HEK293 (cell line): ENCODE results near the gene PCSK5.

Experiments
- CTCF ChIA-PET: fragments of 350-600 bp; formaldehyde crosslinking; extraction: SDS; loops from one replicate; lab custom pipeline; 2021; ENCODE audit warnings: antibody characterized with exemption; lab: Yijun Ruan, JAX
- POLR2A ChIA-PET: fragments of 300-600 bp; formaldehyde crosslinking; extraction: SDS; loops from one replicate; lab custom pipeline; 2020; ENCODE audit warnings: antibody characterized with exemption, inconsistent platforms; lab: Yijun Ruan, JAX
- H3K27ac ChIP-seq: fragments of 200-500 bp; sonication (Bioruptor generic); 2 replicates; pipeline ENCODE4 v1.5.1; 2014; ENCODE audit warnings: low read depth, low read length, control low read depth, inconsistent platforms; ENCODE audit errors: extremely low read depth
- H3K36me3 ChIP-seq, 2 experiments: fragments of 200-500 bp in 1 of 2; sonication (Bioruptor generic) in 1 of 2; 1 replicate in 1 of 2; 2 replicates in 1 of 2; pipeline ENCODE4 v1.5.1; 2014 to 2017; ENCODE audit warnings: inconsistent platforms in 2 of 2, low read length in 2 of 2; ENCODE audit not compliant: control insufficient read depth in 2 of 2, insufficient read depth in 1 of 2
- H3K4me1 ChIP-seq: fragments of 200-500 bp; sonication (Bioruptor generic); 2 replicates; pipeline ENCODE4 v1.5.1; 2014; ENCODE audit warnings: mild to moderate bottlenecking, low read length, inconsistent platforms; ENCODE audit not compliant: control insufficient read depth, insufficient read depth
- H3K4me3 ChIP-seq: 2 replicates; pipeline ENCODE4 v1.5.1; 2011; ENCODE audit warnings: low read depth, mild to moderate bottlenecking, control low read depth, low read length, moderate library complexity
- H3K9me3 ChIP-seq: fragments of 200-500 bp; sonication (Bioruptor generic); 2 replicates; pipeline ENCODE4 v1.5.1; 2014; ENCODE audit warnings: low read depth, low read length, inconsistent platforms; ENCODE audit not compliant: control insufficient read depth, insufficient read depth
- EGR2 ChIP-seq: fragments of 450-650 bp; formaldehyde crosslinking; IDR thresholded peaks from 2 replicates; pipeline ENCODE4 v1.5.1; 2016; ENCODE audit warnings: low read depth, missing biosample characterization, missing genetic modification characterization
- FEZF1 ChIP-seq: fragments of 450-650 bp; formaldehyde crosslinking; IDR thresholded peaks from 2 replicates; pipeline ENCODE4 v1.5.1; 2016; ENCODE audit warnings: missing biosample characterization, missing genetic modification characterization
- GLI2 ChIP-seq: fragments of 450-650 bp; formaldehyde crosslinking; IDR thresholded peaks from 2 replicates; pipeline ENCODE4; 2017; ENCODE audit warnings: missing biosample characterization, missing genetic modification characterization, low read depth, borderline replicate concordance
- GLI4 ChIP-seq: fragments of 450-650 bp; formaldehyde crosslinking; IDR thresholded peaks from 2 replicates; pipeline ENCODE4 v1.5.1; 2016; ENCODE audit warnings: missing biosample characterization, missing genetic modification characterization
- HOXA7 ChIP-seq: sonication (generic); formaldehyde crosslinking; IDR thresholded peaks from 2 replicates; pipeline ENCODE4 v1.8.1; 2022; ENCODE audit warnings: missing genetic modification reagents, borderline replicate concordance
- HOXD13 ChIP-seq: sonication (generic); formaldehyde crosslinking; IDR thresholded peaks from 2 replicates; pipeline ENCODE4 v1.8.0; 2022; ENCODE audit warnings: missing genetic modification reagents, borderline replicate concordance
- KLF7 ChIP-seq: fragments of 450-650 bp; formaldehyde crosslinking; IDR thresholded peaks from 2 replicates; pipeline ENCODE4 v1.5.1; 2016; ENCODE audit warnings: missing biosample characterization, missing genetic modification characterization, borderline replicate concordance
- MEIS1 ChIP-seq: sonication (generic); formaldehyde crosslinking; IDR thresholded peaks from 2 replicates; pipeline ENCODE4 v1.8.1; 2022; ENCODE audit warnings: missing genetic modification reagents, mild to moderate bottlenecking, borderline replicate concordance
- MYNN ChIP-seq: fragments of 450-650 bp; formaldehyde crosslinking; IDR thresholded peaks from 2 replicates; pipeline ENCODE4 v1.5.1; 2016; ENCODE audit warnings: missing biosample characterization, missing genetic modification characterization, borderline replicate concordance
- OSR2 ChIP-seq: fragments of 450-650 bp; formaldehyde crosslinking; IDR thresholded peaks from 2 replicates; pipeline ENCODE4 v1.5.1; 2016; ENCODE audit warnings: missing biosample characterization, missing genetic modification characterization
- RBAK ChIP-seq: fragments of 450-650 bp; formaldehyde crosslinking; IDR thresholded peaks from 2 replicates; pipeline ENCODE4 v1.5.1; 2016; ENCODE audit warnings: missing biosample characterization, missing genetic modification characterization
- SCRT2 ChIP-seq: fragments of 450-650 bp; formaldehyde crosslinking; IDR thresholded peaks from 2 replicates; pipeline ENCODE4 v1.5.1; 2016; ENCODE audit warnings: missing biosample characterization, missing genetic modification characterization
- SP3 ChIP-seq: fragments of 450-650 bp; formaldehyde crosslinking; IDR thresholded peaks from 2 replicates; pipeline ENCODE4 v1.5.1; 2016; ENCODE audit warnings: missing biosample characterization, missing genetic modification characterization
- YY2 ChIP-seq: fragments of 450-650 bp; formaldehyde crosslinking; IDR thresholded peaks from 2 replicates; pipeline ENCODE4 v1.5.1; 2016; ENCODE audit warnings: missing biosample characterization, missing genetic modification characterization
- ZFP41 ChIP-seq: fragments of 450-650 bp; formaldehyde crosslinking; IDR thresholded peaks from 2 replicates; pipeline ENCODE4 v1.5.1; 2016; ENCODE audit warnings: missing biosample characterization, missing genetic modification characterization, borderline replicate concordance
- ZNF155 ChIP-seq: fragments of 450-650 bp; formaldehyde crosslinking; IDR thresholded peaks from 2 replicates; pipeline ENCODE4 v1.5.1; 2016; ENCODE audit warnings: missing biosample characterization, missing genetic modification characterization
- ZNF292 ChIP-seq: fragments of 450-650 bp; formaldehyde crosslinking; IDR thresholded peaks from 2 replicates; pipeline ENCODE4 v1.5.1; 2016; ENCODE audit warnings: low read depth, missing biosample characterization, missing genetic modification characterization, borderline replicate concordance
- ZNF311 ChIP-seq: fragments of 450-650 bp; formaldehyde crosslinking; IDR thresholded peaks from 2 replicates; pipeline ENCODE4 v1.5.1; 2017; ENCODE audit warnings: missing biosample characterization, missing genetic modification characterization, borderline replicate concordance
- ZNF350 ChIP-seq: fragments of 450-650 bp; formaldehyde crosslinking; IDR thresholded peaks from 2 replicates; pipeline ENCODE4 v1.5.0; 2017; ENCODE audit warnings: missing biosample characterization, mild to moderate bottlenecking, missing genetic modification characterization
- ZNF416 ChIP-seq: fragments of 450-650 bp; formaldehyde crosslinking; IDR thresholded peaks from 2 replicates; pipeline ENCODE4 v1.5.1; 2016; ENCODE audit warnings: missing biosample characterization, missing genetic modification characterization
- ZNF473 ChIP-seq: fragments of 450-650 bp; formaldehyde crosslinking; IDR thresholded peaks from 2 replicates; pipeline ENCODE4 v1.5.1; 2017; ENCODE audit warnings: missing biosample characterization, missing genetic modification characterization
- ZNF488 ChIP-seq: fragments of 450-650 bp; formaldehyde crosslinking; IDR thresholded peaks from 2 replicates; pipeline ENCODE4 v1.5.1; 2016; ENCODE audit warnings: missing biosample characterization, missing genetic modification characterization
- ZNF501 ChIP-seq: fragments of 450-650 bp; formaldehyde crosslinking; IDR thresholded peaks from 2 replicates; pipeline ENCODE4 v1.5.1; 2016; ENCODE audit warnings: missing biosample characterization, missing genetic modification characterization
- ZNF621 ChIP-seq: fragments of 450-650 bp; formaldehyde crosslinking; IDR thresholded peaks from 2 replicates; pipeline ENCODE4 v1.5.1; 2017; ENCODE audit warnings: missing biosample characterization, missing genetic modification characterization
- ZNF629 ChIP-seq: fragments of 450-650 bp; formaldehyde crosslinking; IDR thresholded peaks from 2 replicates; pipeline ENCODE4 v1.5.1; 2017; ENCODE audit warnings: missing biosample characterization, missing genetic modification characterization
- ZNF692 ChIP-seq: fragments of 450-650 bp; formaldehyde crosslinking; IDR thresholded peaks from 2 replicates; pipeline ENCODE4 v1.5.1; 2016; ENCODE audit warnings: missing biosample characterization, missing genetic modification characterization
- ZNF76 ChIP-seq: fragments of 450-650 bp; formaldehyde crosslinking; IDR thresholded peaks from 2 replicates; pipeline ENCODE4; 2016; ENCODE audit warnings: low read depth, missing biosample characterization, missing genetic modification characterization, borderline replicate concordance
- ZNF792 ChIP-seq: fragments of 450-650 bp; formaldehyde crosslinking; IDR thresholded peaks from 2 replicates; pipeline ENCODE4 v1.5.1; 2016; ENCODE audit warnings: missing biosample characterization, missing genetic modification characterization
- TF ChIP-seq, protein P1 (sequence below): fragments of 450-650 bp; formaldehyde crosslinking; IDR thresholded peaks from 2 replicates; pipeline ENCODE4 v1.5.1; 2016; ENCODE audit warnings: missing biosample characterization, missing genetic modification characterization
- TF ChIP-seq, protein P2 (sequence below): fragments of 450-650 bp; formaldehyde crosslinking; IDR thresholded peaks from 2 replicates; pipeline ENCODE4 v1.5.1; 2016; ENCODE audit warnings: missing biosample characterization, missing genetic modification characterization, low read depth
- TF ChIP-seq, protein P3 (sequence below): fragments of 450-650 bp; formaldehyde crosslinking; IDR thresholded peaks from 2 replicates; pipeline ENCODE4 v1.5.1; 2017; ENCODE audit warnings: missing biosample characterization, missing genetic modification characterization

Gene PCSK5

GRCh38 chr9:75904364-75904763 lies 13.9 kb downstream of the PCSK5 start:
- TF ChIP-seq HOXD13 (no peak), ZNF473 (no peak), ZNF792 (tag by site-specific recombination) (no peak), ZNF416 (tag by site-specific recombination) (no peak), ZNF350 (no peak), SP3 (tag by site-specific recombination) (no peak), ZNF501 (tag by site-specific recombination) (no peak), KLF7 (no peak), ZNF621 (tag by site-specific recombination) (no peak)
- TF ChIP-seq, protein P1, sequence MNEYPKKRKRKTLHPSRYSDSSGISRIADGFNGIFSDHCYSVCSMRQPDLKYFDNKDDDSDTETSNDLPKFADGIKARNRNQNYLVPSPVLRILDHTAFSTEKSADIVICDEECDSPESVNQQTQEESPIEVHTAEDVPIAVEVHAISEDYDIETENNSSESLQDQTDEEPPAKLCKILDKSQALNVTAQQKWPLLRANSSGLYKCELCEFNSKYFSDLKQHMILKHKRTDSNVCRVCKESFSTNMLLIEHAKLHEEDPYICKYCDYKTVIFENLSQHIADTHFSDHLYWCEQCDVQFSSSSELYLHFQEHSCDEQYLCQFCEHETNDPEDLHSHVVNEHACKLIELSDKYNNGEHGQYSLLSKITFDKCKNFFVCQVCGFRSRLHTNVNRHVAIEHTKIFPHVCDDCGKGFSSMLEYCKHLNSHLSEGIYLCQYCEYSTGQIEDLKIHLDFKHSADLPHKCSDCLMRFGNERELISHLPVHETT (tag by site-specific recombination) = no peak
- POLR2A ChIA-PET = interaction anchor here (3.0 kb wide), 1 partner anchor 13 kb away, joined by 19 read pairs; the partner anchor contains the start of gene PCSK5
- Histone ChIP-seq H3K36me3 (no peaks in the 10 kb centered on the region), H3K9me3 (no peaks in the 10 kb centered on the region), H3K27ac (no peak overlapping the region), H3K4me1 (peaks cover 10% of the 10 kb centered on the region), H3K4me3 (no peak overlapping the region)
- CTCF ChIA-PET = interaction anchor here (1.0 to 1.4 kb wide), 2 partner anchors 9 to 14 kb away, joined by 3 to 4 read pairs; partner anchors contain the start of gene PCSK5

- CTCF ChIA-PET = interaction anchor here (0.5 kb wide), 1 partner anchor 549 kb away, joined by 7 read pairs; no protein-coding TSS in a partner anchor
- Histone ChIP-seq H3K36me3 (no peaks in the 10 kb centered on the region), H3K9me3 (no peaks in the 10 kb centered on the region), H3K27ac (no peak overlapping the region), H3K4me3 (no peak overlapping the region), H3K4me1 (peaks cover 10% of the 10 kb centered on the region)
- POLR2A ChIA-PET = interaction anchor here (0.6 to 1.1 kb wide), 2 partner anchors 16 to 23 kb away, joined by 3 to 4 read pairs; partner anchors contain the start of gene PCSK5
- TF ChIP-seq GLI4 (tag by site-specific recombination) (no peak), ZFP41 (tag by site-specific recombination) (no peak), ZNF488 (tag by site-specific recombination) (no peak), RBAK (no peak), GLI2 (no peak), FEZF1 (tag by site-specific recombination) (no peak), MEIS1 (CRISPR knock-in tag) (no peak), SP3 (tag by site-specific recombination) (no peak), MYNN (tag by site-specific recombination) (no peak), ZNF692 (tag by site-specific recombination) (no peak), OSR2 (tag by site-specific recombination) (peak; percentile 90), ZNF311 (no peak), EGR2 (tag by site-specific recombination) (no peak), HOXA7 (CRISPR knock-in tag) (no peak), SCRT2 (tag by site-specific recombination) (0 out of 2 replicates have a peak, but pooled peaks have one; percentile 20), ZNF292 (tag by site-specific recombination) (no peak), ZNF155 (no peak), ZNF76 (tag by site-specific recombination) (no peak), ZNF629 (tag by site-specific recombination) (peak; percentile 36; the same call in 1 of the 2 replicates), YY2 (no peak)
- TF ChIP-seq, protein P2, sequence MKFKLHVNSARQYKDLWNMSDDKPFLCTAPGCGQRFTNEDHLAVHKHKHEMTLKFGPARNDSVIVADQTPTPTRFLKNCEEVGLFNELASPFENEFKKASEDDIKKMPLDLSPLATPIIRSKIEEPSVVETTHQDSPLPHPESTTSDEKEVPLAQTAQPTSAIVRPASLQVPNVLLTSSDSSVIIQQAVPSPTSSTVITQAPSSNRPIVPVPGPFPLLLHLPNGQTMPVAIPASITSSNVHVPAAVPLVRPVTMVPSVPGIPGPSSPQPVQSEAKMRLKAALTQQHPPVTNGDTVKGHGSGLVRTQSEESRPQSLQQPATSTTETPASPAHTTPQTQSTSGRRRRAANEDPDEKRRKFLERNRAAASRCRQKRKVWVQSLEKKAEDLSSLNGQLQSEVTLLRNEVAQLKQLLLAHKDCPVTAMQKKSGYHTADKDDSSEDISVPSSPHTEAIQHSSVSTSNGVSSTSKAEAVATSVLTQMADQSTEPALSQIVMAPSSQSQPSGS = peak; percentile 77; the same call in 1 of the 2 replicates
- TF ChIP-seq, protein P3, sequence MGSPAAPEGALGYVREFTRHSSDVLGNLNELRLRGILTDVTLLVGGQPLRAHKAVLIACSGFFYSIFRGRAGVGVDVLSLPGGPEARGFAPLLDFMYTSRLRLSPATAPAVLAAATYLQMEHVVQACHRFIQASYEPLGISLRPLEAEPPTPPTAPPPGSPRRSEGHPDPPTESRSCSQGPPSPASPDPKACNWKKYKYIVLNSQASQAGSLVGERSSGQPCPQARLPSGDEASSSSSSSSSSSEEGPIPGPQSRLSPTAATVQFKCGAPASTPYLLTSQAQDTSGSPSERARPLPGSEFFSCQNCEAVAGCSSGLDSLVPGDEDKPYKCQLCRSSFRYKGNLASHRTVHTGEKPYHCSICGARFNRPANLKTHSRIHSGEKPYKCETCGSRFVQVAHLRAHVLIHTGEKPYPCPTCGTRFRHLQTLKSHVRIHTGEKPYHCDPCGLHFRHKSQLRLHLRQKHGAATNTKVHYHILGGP (tag by site-specific recombination) = no peak
Observed at GRCh38 chr9:75906531-75906930, 16.1 kb downstream of the PCSK5 start.
